Measurements from ENCODE around the gene MRC2. TPM values are rescaled to one million over a fixed set of nuclear protein-coding genes. Genes with fewer than 3 reads are reported as not detected.

The MRC2 gene
- total RNA-seq: 129 and 164 TPM in 2 replicates

GRCh38 chr17:62627219-62627903 is at the start of gene MRC2:
Gene MRC2, plus strand, starts transcription at chr17:62627670. Its CDS starts 133 bp downstream, at chr17:62627803.

Small RNAs within 50 kb of the gene (small RNA-seq; reads per million reads assigned to genes)
- gene RF00019 (not detected), gene RNU6-446P (not detected)

Other genes starting within 250 kb of the MRC2 start
- not detected in 2 replicates for gene EFCAB3, start 247.1 kb upstream of the MRC2 start, total RNA-seq
- 19.8 and 24.6 TPM in 2 replicates for gene METTL2A, start 203.8 kb upstream of the MRC2 start, total RNA-seq
- 27.2 and 37.5 TPM in 2 replicates for gene TLK2, start 148.8 kb upstream of the MRC2 start, total RNA-seq
- gene MARCHF10, start 180.6 kb downstream of the MRC2 start, total RNA-seq: not detected in 2 replicates

Data from subcutaneous preadipocyte (primary cell).